Calu3 (cell line): ENCODE results near the gene NEU4. TPM values are rescaled to one million over a fixed set of nuclear protein-coding genes. Genes with fewer than 3 reads are reported as not detected.

Experiments
- BruUV-seq: library from RNA; stranded (reverse); fragments of 400-500 nt; replicated peaks from 2 replicates; lab custom pipeline; 2021; lab: Mats Ljungman, UMichigan
- CTCF ChIA-PET: fragments of 300-600 bp; sonication (Branson Sonifier 250); formaldehyde crosslinking; loops from one replicate; lab custom pipeline; 2022; ENCODE audit warnings: antibody characterized with exemption; lab: Charles Lee
- DNase-seq: peaks from one replicate; pipeline ENCODE4 v3.0.0; 2022
- H3K27ac Mint-ChIP-seq: one replicate; pipeline ENCODE4 v1.8.0; 2022; ENCODE audit warnings: mixed read lengths; ENCODE audit not compliant: unreplicated experiment
- H3K27me3 Mint-ChIP-seq: one replicate; pipeline ENCODE4 v1.8.0; 2022; ENCODE audit warnings: mixed read lengths; ENCODE audit not compliant: unreplicated experiment
- H3K36me3 Mint-ChIP-seq: one replicate; pipeline ENCODE4 v1.8.0; 2022; ENCODE audit warnings: mild to moderate bottlenecking, moderate library complexity, mixed read lengths; ENCODE audit not compliant: insufficient read depth, unreplicated experiment
- H3K4me1 Mint-ChIP-seq: one replicate; pipeline ENCODE4 v1.8.0; 2022; ENCODE audit warnings: mild to moderate bottlenecking, low read depth, mixed read lengths; ENCODE audit not compliant: unreplicated experiment
- H3K4me3 Mint-ChIP-seq: one replicate; pipeline ENCODE4 v1.8.0; 2022; ENCODE audit warnings: mild to moderate bottlenecking, low read depth, moderate library complexity, mixed read lengths; ENCODE audit not compliant: unreplicated experiment
- H3K9me3 Mint-ChIP-seq: one replicate; pipeline ENCODE4 v1.8.0; 2022; ENCODE audit warnings: low read depth, mixed read lengths; ENCODE audit not compliant: unreplicated experiment
- intact Hi-C: fragments of 100-400 bp; cut with micrococcal nuclease; formaldehyde crosslinking; loops from one replicate; pipeline ENCODE4 v1.10.0; 2022; ENCODE audit not compliant: unreplicated experiment
- total RNA-seq: library from RNA; stranded (reverse); gene quantifications from 2 replicates; pipeline ENCODE4 v1.2.3, GENCODE V29; 2022
- TF ChIP-seq, protein P1 (sequence below): fragments of 200-600 bp; IDR thresholded peaks from one replicate; pipeline ENCODE4 v1.8.0; 2022; ENCODE audit warnings: antibody characterized with exemption; ENCODE audit not compliant: unreplicated experiment

NEU4 gene
- total RNA-seq, 1 experiment from 2014 or later: 0.14 TPM

DNA sequence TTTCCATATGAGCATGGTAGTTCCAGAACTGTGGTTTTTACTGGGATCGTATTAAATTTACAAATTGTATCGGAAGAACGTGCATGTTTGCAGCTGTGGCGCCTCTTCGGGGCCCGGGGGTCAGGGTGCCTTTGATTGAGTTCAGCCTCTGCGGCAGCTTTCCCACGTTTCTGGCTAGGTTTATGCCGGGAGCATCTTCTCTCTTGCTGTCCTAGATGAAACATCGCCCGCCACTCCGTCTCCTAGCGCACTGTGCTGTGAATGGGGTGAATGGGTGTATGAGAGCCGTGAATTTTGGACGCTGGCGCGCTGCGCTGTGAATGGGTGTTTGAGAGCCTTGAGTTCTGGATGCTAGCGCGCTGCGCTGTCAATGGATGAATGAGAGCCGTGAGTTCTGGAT, 37.4 kb downstream of the NEU4 start:
- Mint-ChIP-seq H3K4me1 (no peaks in the 10 kb centered on the region), H3K4me3 (no peak overlapping the region), H3K27ac (no peak overlapping the region), H3K9me3 (no peaks in the 10 kb centered on the region), H3K36me3 (peaks cover 6% of the 10 kb centered on the region), H3K27me3 (peaks cover 78% of the 10 kb centered on the region)
- TF ChIP-seq, protein P1, sequence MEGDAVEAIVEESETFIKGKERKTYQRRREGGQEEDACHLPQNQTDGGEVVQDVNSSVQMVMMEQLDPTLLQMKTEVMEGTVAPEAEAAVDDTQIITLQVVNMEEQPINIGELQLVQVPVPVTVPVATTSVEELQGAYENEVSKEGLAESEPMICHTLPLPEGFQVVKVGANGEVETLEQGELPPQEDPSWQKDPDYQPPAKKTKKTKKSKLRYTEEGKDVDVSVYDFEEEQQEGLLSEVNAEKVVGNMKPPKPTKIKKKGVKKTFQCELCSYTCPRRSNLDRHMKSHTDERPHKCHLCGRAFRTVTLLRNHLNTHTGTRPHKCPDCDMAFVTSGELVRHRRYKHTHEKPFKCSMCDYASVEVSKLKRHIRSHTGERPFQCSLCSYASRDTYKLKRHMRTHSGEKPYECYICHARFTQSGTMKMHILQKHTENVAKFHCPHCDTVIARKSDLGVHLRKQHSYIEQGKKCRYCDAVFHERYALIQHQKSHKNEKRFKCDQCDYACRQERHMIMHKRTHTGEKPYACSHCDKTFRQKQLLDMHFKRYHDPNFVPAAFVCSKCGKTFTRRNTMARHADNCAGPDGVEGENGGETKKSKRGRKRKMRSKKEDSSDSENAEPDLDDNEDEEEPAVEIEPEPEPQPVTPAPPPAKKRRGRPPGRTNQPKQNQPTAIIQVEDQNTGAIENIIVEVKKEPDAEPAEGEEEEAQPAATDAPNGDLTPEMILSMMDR: no peak
- no peak for DNase-seq
- no TSS peak for BruUV-seq
- intact Hi-C loops: no loop called here
- CTCF ChIA-PET: no interaction called here

DNA sequence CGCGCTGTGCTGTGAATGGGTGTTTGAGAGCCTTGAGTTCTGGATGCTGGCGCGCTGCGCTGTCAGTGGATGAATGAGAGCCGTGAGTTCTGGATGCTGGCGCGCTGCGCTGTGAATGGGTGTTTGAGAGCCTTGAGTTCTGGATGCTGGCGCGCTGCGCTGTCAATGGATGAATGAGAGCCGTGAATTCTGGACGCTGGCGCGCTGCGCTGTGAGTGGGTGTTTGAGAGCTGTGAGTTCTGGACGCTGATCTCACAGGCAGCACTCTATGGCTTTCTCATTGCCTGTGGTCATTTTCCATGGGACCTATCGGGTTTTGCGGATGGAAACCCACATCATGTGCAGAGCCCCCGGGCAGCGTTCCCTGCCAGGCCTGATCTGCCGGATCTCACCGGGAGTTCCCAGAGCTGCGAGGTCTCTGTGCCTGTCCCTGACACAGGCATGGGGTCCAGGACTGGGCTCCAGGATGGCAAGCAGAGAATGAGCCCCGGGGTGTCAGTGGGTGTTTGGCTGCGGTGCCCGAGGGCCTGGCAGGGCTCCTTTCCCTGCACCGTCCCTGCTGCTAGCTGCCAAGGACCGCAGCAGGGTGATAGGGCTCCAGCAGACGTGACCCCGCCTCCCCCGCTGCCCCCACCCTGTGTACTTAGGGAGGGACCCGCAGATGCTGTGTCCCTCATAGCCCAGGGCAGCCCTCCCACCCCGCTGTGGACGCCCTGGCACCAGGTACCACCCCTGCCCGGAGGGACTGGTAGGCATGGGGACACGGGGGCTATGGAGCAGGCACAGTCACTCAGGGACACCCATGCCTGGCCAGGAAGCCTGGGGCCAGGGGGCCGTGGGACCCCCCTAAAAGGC, 40.0 kb downstream of the NEU4 start:
- CTCF ChIA-PET: no interaction called here
- Mint-ChIP-seq H3K36me3 (peaks cover 6% of the 10 kb centered on the region), H3K27ac (no peak overlapping the region), H3K9me3 (no peaks in the 10 kb centered on the region), H3K27me3 (peaks cover 55% of the 10 kb centered on the region), H3K4me1 (no peaks in the 10 kb centered on the region), H3K4me3 (no peak overlapping the region)
- intact Hi-C loops: no loop called here
- no peak for DNase-seq
- TF ChIP-seq, protein P1: no peak
- BruUV-seq: no TSS peak

DNA sequence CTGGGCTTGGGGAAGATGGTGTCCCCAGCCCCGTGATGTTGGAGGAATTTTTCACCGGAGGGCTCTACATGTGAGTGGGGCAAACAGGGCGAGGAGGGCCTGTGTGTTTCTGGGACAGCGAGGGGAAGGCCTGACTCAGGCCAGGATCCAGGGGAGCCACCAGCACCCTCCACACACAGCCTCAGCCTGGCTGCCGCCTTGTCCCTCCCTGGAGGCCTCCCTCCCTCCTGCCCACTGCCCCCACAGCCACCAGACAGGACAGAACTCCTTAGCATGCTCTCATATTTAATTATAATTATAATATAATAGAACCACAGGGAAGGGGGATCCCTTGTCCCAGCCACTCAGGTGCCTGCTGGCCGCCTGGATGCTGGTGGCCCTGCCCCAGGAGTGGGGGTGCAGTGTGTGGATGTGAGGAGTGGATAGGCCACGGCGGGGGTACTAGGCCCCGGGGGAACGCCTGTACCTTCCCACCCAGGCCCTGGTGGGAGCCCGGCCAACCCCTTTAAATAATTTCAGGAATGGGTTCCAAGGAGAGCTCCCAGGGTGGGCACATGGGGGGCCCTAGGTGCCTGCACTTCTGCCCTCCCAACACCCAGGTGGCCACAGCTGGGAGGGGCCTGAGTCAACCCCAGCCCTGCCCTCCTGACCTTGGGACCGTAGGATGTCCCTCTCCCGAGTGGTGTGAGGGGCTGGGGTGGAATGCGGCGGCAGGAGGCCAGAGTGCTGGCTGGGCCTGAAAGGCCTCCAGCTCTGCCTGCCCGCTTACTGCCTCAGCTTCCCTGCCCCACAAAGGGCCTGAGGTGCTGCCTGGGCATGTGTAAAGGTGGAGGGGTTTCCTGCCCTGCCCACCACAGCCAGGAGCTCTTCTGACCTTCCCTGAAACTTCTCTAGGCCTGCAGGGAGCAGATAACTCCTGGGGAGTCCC, 40.9 kb downstream of the NEU4 start:
- Mint-ChIP-seq H3K4me1 (no peaks in the 10 kb centered on the region), H3K27me3 (peaks cover 46% of the 10 kb centered on the region), H3K9me3 (no peaks in the 10 kb centered on the region), H3K36me3 (no peaks in the 10 kb centered on the region), H3K27ac (no peak overlapping the region), H3K4me3 (no peak overlapping the region)
- intact Hi-C loops: no loop called here
- TF ChIP-seq, protein P1: no peak
- DNase-seq: no peak
- no TSS peak for BruUV-seq
- CTCF ChIA-PET: no interaction called here

DNA sequence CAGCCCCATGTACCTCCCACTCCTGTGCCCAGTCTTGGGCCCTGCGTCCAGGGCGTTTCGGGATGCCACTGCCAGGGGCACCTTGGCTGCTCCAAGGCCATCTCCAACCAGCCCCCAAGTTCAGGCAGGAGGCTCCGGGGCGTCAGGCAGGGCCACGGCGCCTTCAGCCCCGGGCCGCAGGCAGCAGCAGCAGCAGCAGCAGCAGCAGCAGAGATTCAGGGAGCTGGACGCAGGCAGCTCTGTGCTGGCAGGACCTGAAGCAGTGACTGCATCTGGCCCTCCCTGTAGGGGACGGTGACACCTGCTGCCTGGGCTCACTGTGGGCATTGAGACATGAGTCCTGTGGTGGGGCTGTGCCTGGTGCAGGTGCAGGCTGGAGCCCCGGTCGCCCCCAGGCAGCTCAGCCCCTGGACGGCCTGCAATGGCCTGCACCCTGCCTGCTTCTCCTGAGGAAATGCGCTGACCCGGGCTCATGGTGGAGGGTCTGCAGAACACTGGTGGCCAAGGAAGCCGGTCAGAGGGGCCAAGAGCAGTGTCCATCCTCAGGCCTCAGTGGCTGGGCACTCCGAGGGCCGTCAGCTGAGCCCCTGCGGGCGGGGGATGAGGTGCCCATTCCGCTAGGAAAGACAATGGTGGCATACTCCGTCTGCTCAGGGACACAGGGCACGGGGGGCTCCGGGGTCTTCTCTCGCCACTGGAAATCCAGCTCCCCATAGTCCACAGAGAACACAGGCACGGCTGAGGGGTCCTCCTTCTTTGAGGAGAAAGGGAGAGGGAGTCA, 41.7 kb downstream of the NEU4 start:
- BruUV-seq: no TSS peak
- no peak for DNase-seq
- intact Hi-C loops: no loop called here
- CTCF ChIA-PET: no interaction called here
- Mint-ChIP-seq H3K4me3 (no peak overlapping the region), H3K27me3 (peaks cover 43% of the 10 kb centered on the region), H3K4me1 (no peaks in the 10 kb centered on the region), H3K9me3 (no peaks in the 10 kb centered on the region), H3K36me3 (no peaks in the 10 kb centered on the region), H3K27ac (no peak overlapping the region)
- TF ChIP-seq, protein P1: no peak
